ENCODE results near the gene SEMG2.

SEMG2 gene

GRCh38 chr20:45226287-45226686 lies 5.1 kb downstream of the SEMG2 start:
- Histone ChIP-seq H3K9ac (ENCODE audit: low read length in 5 of 5) (no peak overlapping the region), H3K36me3 (ENCODE audit: control insufficient read depth in 5 of 5, insufficient read depth in 5 of 5, low read length in 5 of 5) (no peaks in the 10 kb centered on the region), H3K27ac (ENCODE audit: low read depth, low read length) (no peak overlapping the region), H3K4me1 (ENCODE audit: control insufficient read depth in 5 of 5, insufficient read depth in 5 of 5, low read length in 5 of 5) (no peaks in the 10 kb centered on the region), H3K9me3 (ENCODE audit: control insufficient read depth in 5 of 5, low read length in 5 of 5) (no peaks in the 10 kb centered on the region), H3K27me3 (ENCODE audit: control insufficient read depth in 5 of 5, insufficient read depth in 4 of 5, low read length in 5 of 5) (peaks cover 0 to 13% (median 7%) of the 10 kb centered on the region in 5 donors), H3K4me3 (ENCODE audit: low read depth in 1 of 5, low read length in 5 of 5) (no peak overlapping the region)

- Histone ChIP-seq H3K4me3 (ENCODE audit: low read depth in 1 of 5, low read length in 5 of 5) (no peak overlapping the region), H3K9me3 (ENCODE audit: control insufficient read depth in 5 of 5, low read length in 5 of 5) (peaks cover 0 to 5% (median 0%) of the 10 kb centered on the region in 5 donors), H3K9ac (ENCODE audit: low read length in 5 of 5) (no peak overlapping the region), H3K27ac (ENCODE audit: low read depth, low read length) (no peak overlapping the region), H3K27me3 (ENCODE audit: control insufficient read depth in 5 of 5, insufficient read depth in 4 of 5, low read length in 5 of 5) (peaks cover 0 to 10% (median 4%) of the 10 kb centered on the region in 5 donors), H3K4me1 (ENCODE audit: control insufficient read depth in 5 of 5, insufficient read depth in 5 of 5, low read length in 5 of 5) (no peaks in the 10 kb centered on the region), H3K36me3 (ENCODE audit: control insufficient read depth in 5 of 5, insufficient read depth in 5 of 5, low read length in 5 of 5) (no peaks in the 10 kb centered on the region)
These were observed 8.3 kb downstream of the SEMG2 start for GRCh38 chr20:45229264-45230056.

GRCh38 chr20:45230631-45231030 lies 9.5 kb downstream of the SEMG2 start:
- no peaks in the 10 kb centered on the region for H3K4me1 ChIP-seq (ENCODE audit: control insufficient read depth in 5 of 5, insufficient read depth in 5 of 5, low read length in 5 of 5)
- H3K9me3 ChIP-seq (ENCODE audit: control insufficient read depth in 5 of 5, low read length in 5 of 5) = peaks cover 0 to 14% (median 8%) of the 10 kb centered on the region in 5 donors
- no peak overlapping the region for H3K4me3 ChIP-seq (ENCODE audit: low read depth in 1 of 5, low read length in 5 of 5)
- H3K27ac ChIP-seq (ENCODE audit: low read depth, low read length) = no peak overlapping the region
- no peak overlapping the region for H3K9ac ChIP-seq (ENCODE audit: low read length in 5 of 5)
- H3K36me3 ChIP-seq (ENCODE audit: control insufficient read depth in 5 of 5, insufficient read depth in 5 of 5, low read length in 5 of 5) = no peaks in the 10 kb centered on the region
- peaks cover 5 to 11% (median 7%) of the 10 kb centered on the region in 5 donors for H3K27me3 ChIP-seq (ENCODE audit: control insufficient read depth in 5 of 5, insufficient read depth in 4 of 5, low read length in 5 of 5)

GRCh38 chr20:45235995-45236394 lies 14.8 kb downstream of the SEMG2 start:
- Histone ChIP-seq H3K9me3 (ENCODE audit: control insufficient read depth in 5 of 5, low read length in 5 of 5) (peaks cover 0 to 17% (median 9%) of the 10 kb centered on the region in 5 donors), H3K9ac (ENCODE audit: low read length in 5 of 5) (no peak overlapping the region), H3K4me1 (ENCODE audit: control insufficient read depth in 5 of 5, insufficient read depth in 5 of 5, low read length in 5 of 5) (no peaks in the 10 kb centered on the region), H3K27me3 (ENCODE audit: control insufficient read depth in 5 of 5, insufficient read depth in 4 of 5, low read length in 5 of 5) (peaks cover 6 to 24% (median 13%) of the 10 kb centered on the region in 5 donors), H3K36me3 (ENCODE audit: control insufficient read depth in 5 of 5, insufficient read depth in 5 of 5, low read length in 5 of 5) (no peaks in the 10 kb centered on the region), H3K4me3 (ENCODE audit: low read depth in 1 of 5, low read length in 5 of 5) (no peak overlapping the region), H3K27ac (ENCODE audit: low read depth, low read length) (no peak overlapping the region)

- no peak overlapping the region for H3K9ac ChIP-seq (ENCODE audit: low read length in 5 of 5)
- peaks cover 0 to 17% (median 9%) of the 10 kb centered on the region in 5 donors for H3K9me3 ChIP-seq (ENCODE audit: control insufficient read depth in 5 of 5, low read length in 5 of 5)
- H3K4me1 ChIP-seq (ENCODE audit: control insufficient read depth in 5 of 5, insufficient read depth in 5 of 5, low read length in 5 of 5) = no peaks in the 10 kb centered on the region
- H3K27me3 ChIP-seq (ENCODE audit: control insufficient read depth in 5 of 5, insufficient read depth in 4 of 5, low read length in 5 of 5) = peaks cover 6 to 20% (median 12%) of the 10 kb centered on the region in 5 donors
- no peak overlapping the region for H3K27ac ChIP-seq (ENCODE audit: low read depth, low read length)
- no peak overlapping the region for H3K4me3 ChIP-seq (ENCODE audit: low read depth in 1 of 5, low read length in 5 of 5)
- H3K36me3 ChIP-seq (ENCODE audit: control insufficient read depth in 5 of 5, insufficient read depth in 5 of 5, low read length in 5 of 5) = no peaks in the 10 kb centered on the region
These were observed 17.0 kb downstream of the SEMG2 start for GRCh38 chr20:45238139-45238538.

GRCh38 chr20:45246109-45246508 lies 24.9 kb downstream of the SEMG2 start:
- Histone ChIP-seq H3K36me3 (ENCODE audit: control insufficient read depth in 5 of 5, insufficient read depth in 5 of 5, low read length in 5 of 5) (no peaks in the 10 kb centered on the region), H3K9me3 (ENCODE audit: control insufficient read depth in 5 of 5, low read length in 5 of 5) (no peaks in the 10 kb centered on the region), H3K4me3 (ENCODE audit: low read depth in 1 of 5, low read length in 5 of 5) (no peak overlapping the region), H3K4me1 (ENCODE audit: control insufficient read depth in 5 of 5, insufficient read depth in 5 of 5, low read length in 5 of 5) (no peaks in the 10 kb centered on the region), H3K27ac (ENCODE audit: low read depth, low read length) (no peak overlapping the region), H3K9ac (ENCODE audit: low read length in 5 of 5) (no peak overlapping the region), H3K27me3 (ENCODE audit: control insufficient read depth in 5 of 5, insufficient read depth in 4 of 5, low read length in 5 of 5) (peaks cover 0 to 11% (median 8%) of the 10 kb centered on the region in 5 donors)

GRCh38 chr20:45247865-45248264 lies 26.7 kb downstream of the SEMG2 start:
- no peak overlapping the region for H3K4me3 ChIP-seq (ENCODE audit: low read depth in 1 of 5, low read length in 5 of 5)

GRCh38 chr20:45248609-45249008 lies 27.4 kb downstream of the SEMG2 start:
- no peak overlapping the region for H3K4me3 ChIP-seq (ENCODE audit: low read depth in 1 of 5, low read length in 5 of 5)
- no peaks in the 10 kb centered on the region for H3K36me3 ChIP-seq (ENCODE audit: control insufficient read depth in 5 of 5, insufficient read depth in 5 of 5, low read length in 5 of 5)

More at GRCh38 chr20:45247865-45248264, 26.7 kb downstream of the SEMG2 start:
- H3K4me1 ChIP-seq (ENCODE audit: control insufficient read depth in 5 of 5, insufficient read depth in 5 of 5, low read length in 5 of 5) = no peaks in the 10 kb centered on the region
- peaks cover 0 to 11% (median 8%) of the 10 kb centered on the region in 5 donors for H3K27me3 ChIP-seq (ENCODE audit: control insufficient read depth in 5 of 5, insufficient read depth in 4 of 5, low read length in 5 of 5)
- H3K9me3 ChIP-seq (ENCODE audit: control insufficient read depth in 5 of 5, low read length in 5 of 5) = no peaks in the 10 kb centered on the region
- H3K27ac ChIP-seq (ENCODE audit: low read depth, low read length) = no peak overlapping the region
- no peaks in the 10 kb centered on the region for H3K36me3 ChIP-seq (ENCODE audit: control insufficient read depth in 5 of 5, insufficient read depth in 5 of 5, low read length in 5 of 5)
- no peak overlapping the region for H3K9ac ChIP-seq (ENCODE audit: low read length in 5 of 5)

GRCh38 chr20:45251884-45252560 lies 30.8 kb downstream of the SEMG2 start:
- Histone ChIP-seq H3K4me3 (ENCODE audit: low read depth in 1 of 5, low read length in 5 of 5) (no peak overlapping the region), H3K9ac (ENCODE audit: low read length in 5 of 5) (no peak overlapping the region), H3K36me3 (ENCODE audit: control insufficient read depth in 5 of 5, insufficient read depth in 5 of 5, low read length in 5 of 5) (no peaks in the 10 kb centered on the region), H3K4me1 (ENCODE audit: control insufficient read depth in 5 of 5, insufficient read depth in 5 of 5, low read length in 5 of 5) (peaks cover 2 to 13% (median 9%) of the 10 kb centered on the region in 5 donors), H3K27me3 (ENCODE audit: control insufficient read depth in 5 of 5, insufficient read depth in 4 of 5, low read length in 5 of 5) (peaks cover 0 to 7% (median 0%) of the 10 kb centered on the region in 5 donors), H3K9me3 (ENCODE audit: control insufficient read depth in 5 of 5, low read length in 5 of 5) (no peaks in the 10 kb centered on the region), H3K27ac (ENCODE audit: low read depth, low read length) (no peak overlapping the region)

More at GRCh38 chr20:45248609-45249008, 27.4 kb downstream of the SEMG2 start:
- no peak overlapping the region for H3K9ac ChIP-seq (ENCODE audit: low read length in 5 of 5)
- no peaks in the 10 kb centered on the region for H3K9me3 ChIP-seq (ENCODE audit: control insufficient read depth in 5 of 5, low read length in 5 of 5)
- no peak overlapping the region for H3K27ac ChIP-seq (ENCODE audit: low read depth, low read length)
- no peaks in the 10 kb centered on the region for H3K4me1 ChIP-seq (ENCODE audit: control insufficient read depth in 5 of 5, insufficient read depth in 5 of 5, low read length in 5 of 5)
- peaks cover 0 to 15% (median 8%) of the 10 kb centered on the region in 5 donors for H3K27me3 ChIP-seq (ENCODE audit: control insufficient read depth in 5 of 5, insufficient read depth in 4 of 5, low read length in 5 of 5)

GRCh38 chr20:45253261-45253660 lies 32.1 kb downstream of the SEMG2 start:
- Histone ChIP-seq H3K36me3 (ENCODE audit: control insufficient read depth in 5 of 5, insufficient read depth in 5 of 5, low read length in 5 of 5) (no peaks in the 10 kb centered on the region), H3K27ac (ENCODE audit: low read depth, low read length) (no peak overlapping the region), H3K9ac (ENCODE audit: low read length in 5 of 5) (no peak overlapping the region), H3K4me3 (ENCODE audit: low read depth in 1 of 5, low read length in 5 of 5) (no peak overlapping the region), H3K27me3 (ENCODE audit: control insufficient read depth in 5 of 5, insufficient read depth in 4 of 5, low read length in 5 of 5) (peaks cover 0 to 7% (median 0%) of the 10 kb centered on the region in 5 donors), H3K9me3 (ENCODE audit: control insufficient read depth in 5 of 5, low read length in 5 of 5) (no peaks in the 10 kb centered on the region), H3K4me1 (ENCODE audit: control insufficient read depth in 5 of 5, insufficient read depth in 5 of 5, low read length in 5 of 5) (peaks cover 2 to 13% (median 9%) of the 10 kb centered on the region in 5 donors)

All from subcutaneous abdominal adipose tissue (tissue), 5 donors.